ENCODE data around the gene SKI. TPM values are rescaled to one million over a fixed set of nuclear protein-coding genes. Genes with fewer than 3 reads are reported as not detected.

SKI gene
- total RNA-seq, 3 donors from 2014 or later: 26.8 to 86.6 (median 29.0) TPM

DNA sequence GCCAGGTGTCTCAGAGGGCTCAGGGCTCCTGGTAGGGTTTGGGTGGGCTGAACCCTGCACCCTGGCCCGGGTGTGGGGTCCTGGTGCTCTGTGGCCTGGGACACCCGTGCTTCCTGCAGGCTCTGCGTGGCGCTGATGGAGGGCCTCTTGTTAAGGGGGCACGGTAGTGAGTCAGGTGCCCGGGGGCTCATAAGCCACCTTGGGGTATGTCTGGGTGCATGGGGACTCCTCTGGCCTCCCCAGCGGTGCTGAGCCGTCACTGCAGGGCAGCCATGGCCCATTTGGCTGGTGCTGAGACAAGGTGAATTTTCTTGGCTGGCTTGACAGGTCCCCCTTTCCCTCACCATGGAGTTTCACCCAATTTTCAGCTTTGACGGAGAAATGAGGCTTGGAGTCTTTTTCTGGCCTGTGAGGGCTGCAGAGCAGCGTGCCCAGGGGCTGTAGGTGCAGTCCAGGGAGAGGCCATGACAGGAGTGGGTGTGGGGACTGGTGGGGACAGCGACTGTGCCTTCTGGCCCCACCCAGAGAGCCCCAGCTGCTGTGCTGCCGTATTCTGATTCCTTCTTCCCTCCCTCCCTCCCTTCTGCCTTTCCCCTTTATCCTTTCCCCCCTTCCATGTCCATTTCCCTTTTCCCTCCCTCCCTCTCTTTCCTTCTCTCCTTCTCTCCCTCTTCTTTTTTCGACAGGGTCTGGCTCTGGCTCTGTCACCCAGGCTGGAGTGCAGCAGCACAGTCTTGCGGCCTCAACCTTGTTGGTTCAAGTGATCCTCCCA is 40.4 kb downstream of the SKI start:
- Histone ChIP-seq H3K4me1 (ENCODE audit: low read depth) (peaks cover 46% of the 10 kb centered on the region), H3K36me3 (ENCODE audit: low read depth) (no peaks in the 10 kb centered on the region), H3K4me3 (no peak overlapping the region), H3K9me3 (no peaks in the 10 kb centered on the region)
- intact Hi-C loops (cut with DNase I, micrococcal nuclease): no loop called here
- ATAC-seq: no peak
- TF ChIP-seq, protein P1, sequence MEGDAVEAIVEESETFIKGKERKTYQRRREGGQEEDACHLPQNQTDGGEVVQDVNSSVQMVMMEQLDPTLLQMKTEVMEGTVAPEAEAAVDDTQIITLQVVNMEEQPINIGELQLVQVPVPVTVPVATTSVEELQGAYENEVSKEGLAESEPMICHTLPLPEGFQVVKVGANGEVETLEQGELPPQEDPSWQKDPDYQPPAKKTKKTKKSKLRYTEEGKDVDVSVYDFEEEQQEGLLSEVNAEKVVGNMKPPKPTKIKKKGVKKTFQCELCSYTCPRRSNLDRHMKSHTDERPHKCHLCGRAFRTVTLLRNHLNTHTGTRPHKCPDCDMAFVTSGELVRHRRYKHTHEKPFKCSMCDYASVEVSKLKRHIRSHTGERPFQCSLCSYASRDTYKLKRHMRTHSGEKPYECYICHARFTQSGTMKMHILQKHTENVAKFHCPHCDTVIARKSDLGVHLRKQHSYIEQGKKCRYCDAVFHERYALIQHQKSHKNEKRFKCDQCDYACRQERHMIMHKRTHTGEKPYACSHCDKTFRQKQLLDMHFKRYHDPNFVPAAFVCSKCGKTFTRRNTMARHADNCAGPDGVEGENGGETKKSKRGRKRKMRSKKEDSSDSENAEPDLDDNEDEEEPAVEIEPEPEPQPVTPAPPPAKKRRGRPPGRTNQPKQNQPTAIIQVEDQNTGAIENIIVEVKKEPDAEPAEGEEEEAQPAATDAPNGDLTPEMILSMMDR (IDR thresholded peaks at IDR 0.05): no peak
- peak in 1 of 3 donors; percentile 48 for DNase-seq

DNA sequence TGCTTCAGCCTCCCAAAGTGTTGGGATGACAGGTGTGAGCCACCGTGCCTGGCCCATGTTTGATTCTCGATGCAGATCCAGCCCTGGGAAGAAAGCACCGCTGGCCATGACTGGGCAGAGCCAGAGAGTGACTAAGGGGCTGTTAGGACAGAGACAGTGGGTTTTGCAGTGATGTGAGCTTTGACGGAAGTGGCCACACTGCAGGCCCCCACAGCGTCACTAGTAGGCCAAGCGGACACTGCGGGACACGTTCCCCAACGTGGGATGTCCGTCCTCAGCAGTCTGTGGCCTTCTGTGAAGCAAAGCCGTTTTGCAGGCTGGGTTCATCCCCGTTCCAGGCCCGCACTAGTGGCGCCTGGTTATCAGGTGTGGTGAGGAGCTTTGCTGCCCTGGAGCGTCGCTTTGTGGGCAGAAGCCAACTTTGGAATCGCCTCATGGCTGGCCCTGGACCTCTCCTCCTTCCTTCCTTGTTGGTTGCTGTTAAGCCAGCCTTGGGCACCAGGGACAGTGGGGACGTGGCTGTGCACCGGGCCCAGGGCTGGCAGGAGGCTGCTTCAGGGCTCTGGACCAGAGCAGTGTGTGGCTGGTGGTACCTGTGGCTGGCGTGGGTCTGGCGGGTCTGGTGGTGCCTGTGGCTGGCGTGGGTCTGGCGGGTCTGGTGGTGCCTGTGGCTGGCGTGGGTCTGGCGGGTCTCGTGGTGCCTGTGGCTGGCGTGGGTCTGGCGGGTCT is 41.2 kb downstream of the SKI start:
- H3K4me1 ChIP-seq (ENCODE audit: low read depth): peaks cover 51% of the 10 kb centered on the region

DNA sequence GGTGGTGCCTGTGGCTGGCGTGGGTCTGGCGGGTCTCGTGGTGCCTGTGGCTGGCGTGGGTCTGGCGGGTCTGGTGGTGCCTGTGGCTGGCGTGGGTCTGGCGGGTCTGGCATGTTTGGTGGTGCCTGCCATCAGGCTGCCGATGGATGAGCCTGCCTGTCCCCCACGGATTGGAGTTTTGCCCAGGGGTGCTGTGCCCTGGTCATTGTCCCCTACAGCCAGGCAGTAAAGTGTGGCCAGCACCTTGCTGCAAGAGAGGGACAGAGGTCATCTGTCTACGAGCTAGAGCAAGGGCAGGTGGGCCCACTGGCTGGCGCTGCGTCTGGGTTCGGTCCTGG is 41.8 kb downstream of the SKI start:
- ATAC-seq (no peak), DNase-seq (no peak)
- H3K36me3 ChIP-seq (ENCODE audit: low read depth): no peaks in the 10 kb centered on the region
- H3K4me3 ChIP-seq: no peak overlapping the region
- TF ChIP-seq, protein P1 (IDR thresholded peaks at IDR 0.05): no peak
- H3K4me1 ChIP-seq (ENCODE audit: low read depth): peaks cover 52% of the 10 kb centered on the region
- intact Hi-C loops (cut with DNase I, micrococcal nuclease): no loop called here
- H3K9me3 ChIP-seq: no peaks in the 10 kb centered on the region

More for the DNA sequence above, 41.2 kb downstream of the SKI start:
- H3K9me3 ChIP-seq: no peaks in the 10 kb centered on the region
- intact Hi-C loops (cut with DNase I, micrococcal nuclease): no loop called here
- H3K4me3 ChIP-seq: no peak overlapping the region
- ATAC-seq (no peak), DNase-seq (peak in 1 of 3 donors; percentile 33)
- TF ChIP-seq, protein P1 (IDR thresholded peaks at IDR 0.05): no peak
- H3K36me3 ChIP-seq (ENCODE audit: low read depth): no peaks in the 10 kb centered on the region

DNA sequence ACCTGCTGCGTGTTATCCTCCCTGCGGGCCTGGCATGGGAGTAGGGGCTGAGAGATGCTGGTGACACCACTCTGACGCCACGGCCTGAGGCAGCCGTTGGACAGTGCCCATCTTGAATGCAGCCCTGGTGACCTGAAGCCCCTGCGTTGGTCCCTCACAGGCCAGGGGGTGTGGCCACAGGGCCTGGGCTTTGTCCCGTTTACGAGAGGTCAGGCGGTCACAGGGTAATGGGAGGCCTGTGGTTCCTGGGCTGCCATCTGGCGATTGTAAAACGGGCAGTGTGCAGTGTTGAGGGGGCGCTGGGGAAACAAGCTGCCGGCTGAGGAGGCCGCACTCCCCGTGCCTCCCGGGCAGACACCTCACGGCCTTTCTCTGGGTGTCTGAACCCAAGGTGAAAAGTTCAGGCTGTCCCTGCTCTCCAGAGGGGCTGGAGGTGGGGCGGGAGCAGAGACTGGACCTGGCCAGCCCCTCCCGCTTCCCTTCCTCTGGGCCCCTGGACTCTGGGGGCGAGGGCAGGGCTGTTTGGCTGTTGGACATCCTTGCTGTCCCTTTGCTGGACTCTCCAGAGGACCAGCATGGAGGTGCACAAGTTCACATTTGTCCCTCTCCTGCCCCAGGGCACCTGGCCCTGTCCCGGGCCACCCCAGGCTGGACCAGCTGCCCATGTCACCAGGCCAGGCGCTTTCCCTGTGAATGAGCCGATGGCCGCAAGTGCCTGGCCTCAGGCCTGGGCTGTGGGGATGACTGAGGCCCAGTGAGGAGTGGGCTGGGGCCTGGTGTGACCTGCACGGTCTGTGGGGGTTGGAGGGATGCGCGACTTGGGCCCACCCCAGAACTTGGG is 42.4 kb downstream of the SKI start:
- intact Hi-C loops (cut with DNase I, micrococcal nuclease): no loop called here
- TF ChIP-seq, protein P1 (IDR thresholded peaks at IDR 0.05): no peak
- peaks cover 58% of the 10 kb centered on the region for H3K4me1 ChIP-seq (ENCODE audit: low read depth)
- peak in 2 of 3 donors; percentile 20 to 53 for DNase-seq
- no peaks in the 10 kb centered on the region for H3K36me3 ChIP-seq (ENCODE audit: low read depth)
- ATAC-seq: peak; percentile 4
- no peaks in the 10 kb centered on the region for H3K9me3 ChIP-seq
- no peak overlapping the region for H3K4me3 ChIP-seq

DNA sequence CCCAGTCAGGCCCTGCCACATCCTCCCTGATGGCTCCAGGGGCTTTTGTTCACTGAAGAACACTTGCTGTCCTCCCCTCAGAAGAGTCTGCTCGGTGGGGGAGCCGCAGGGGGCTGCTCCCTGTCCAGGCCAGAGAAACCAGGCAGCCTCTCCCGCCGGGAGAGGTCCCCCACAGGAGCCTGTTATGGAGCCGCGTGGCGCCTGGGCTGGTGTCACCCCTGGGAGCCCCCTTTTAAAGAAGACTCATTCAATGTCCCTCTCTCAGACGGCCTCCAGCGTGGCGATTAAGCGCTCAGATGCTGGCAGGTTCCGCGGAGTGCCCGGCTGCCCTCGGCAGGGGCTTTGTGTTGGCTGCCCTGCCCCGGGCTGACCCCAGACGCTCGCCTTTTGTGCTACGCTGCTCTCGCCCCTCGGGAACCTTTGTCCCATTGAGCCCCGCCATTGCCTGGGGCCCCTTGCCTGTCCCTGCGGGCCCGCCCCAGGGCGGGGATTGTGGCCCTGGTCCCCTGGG is 43.1 kb downstream of the SKI start:
- Histone ChIP-seq H3K36me3 (ENCODE audit: low read depth) (no peaks in the 10 kb centered on the region), H3K4me3 (no peak overlapping the region), H3K9me3 (no peaks in the 10 kb centered on the region), H3K4me1 (ENCODE audit: low read depth) (peaks cover 66% of the 10 kb centered on the region)
- TF ChIP-seq, protein P1 (IDR thresholded peaks at IDR 0.05): no peak
- intact Hi-C loops (cut with DNase I, micrococcal nuclease): no loop called here
- peak in 1 of 3 donors; percentile 41 for DNase-seq
- no peak for ATAC-seq

All from mucosa of descending colon (tissue), 3 donors.